GM19035 (cell line): Measurements from ENCODE around the gene IL17F.

ENCODE experiments used
- ATAC-seq: cut with Tn5 transposase; IDR thresholded peaks from one replicate; pipeline ENCODE4 v1.9.1; 2021; ENCODE audit not compliant: unreplicated experiment

Gene IL17F

GRCh38 chr6:52244400-52244799, at the start of gene IL17F:
TSS of gene IL17F (minus strand) at chr6:52244500. CDS start at chr6:52244429, 71 bp downstream.
- ATAC-seq, result no peak

GRCh38 chr6:52293067-52293466, 48.8 kb upstream of the IL17F start:
- no peak for ATAC-seq

- ATAC-seq, result no peak
These were observed 44.5 kb upstream of the IL17F start for GRCh38 chr6:52288841-52289240.

- no peak for ATAC-seq
These were observed 43.9 kb upstream of the IL17F start for GRCh38 chr6:52288216-52288615.

- ATAC-seq, result no peak
These were observed 42.6 kb upstream of the IL17F start for GRCh38 chr6:52286798-52287432.

DNA sequence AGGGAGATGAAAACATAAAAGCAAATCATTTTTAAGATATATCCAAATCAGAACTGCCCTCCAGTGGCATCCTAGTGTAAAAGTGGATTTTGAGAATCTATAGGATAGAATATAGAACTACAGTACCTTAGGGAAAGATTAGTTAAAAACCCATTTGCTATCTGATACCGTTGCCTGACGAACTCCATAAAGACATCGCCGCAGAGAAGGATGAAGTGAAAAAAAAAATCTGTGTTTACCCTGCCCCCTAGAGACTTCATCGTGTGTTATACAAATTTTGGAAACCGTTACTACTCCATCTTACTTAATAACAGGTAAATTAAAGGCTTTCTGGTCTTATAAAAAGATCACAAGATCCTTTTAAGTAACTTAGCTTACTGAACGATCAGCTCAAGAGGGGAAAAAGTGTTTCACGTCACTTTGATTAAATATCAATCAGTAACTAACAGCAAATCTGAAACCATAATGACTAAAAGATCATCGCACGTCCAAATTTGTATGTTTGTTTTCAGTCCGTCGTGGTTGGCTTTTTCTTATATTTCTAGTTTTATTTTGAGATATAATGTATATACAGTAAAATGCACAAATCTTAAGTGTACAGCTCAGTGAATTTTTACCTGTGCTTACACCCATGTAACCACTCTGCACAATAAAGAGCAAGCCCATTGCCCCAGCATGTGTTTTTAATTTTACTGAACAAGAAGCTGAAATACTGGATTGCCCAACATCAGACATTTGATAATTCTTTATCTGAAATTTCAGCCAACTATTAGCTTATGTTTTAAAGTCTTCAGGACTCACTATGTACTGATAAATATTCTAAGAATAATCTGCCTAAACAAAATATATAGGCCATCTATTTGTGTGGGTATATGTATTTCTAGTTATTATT, 41.1 kb upstream of the IL17F start:
- no peak for ATAC-seq

GRCh38 chr6:52284460-52285176, 40.3 kb upstream of the IL17F start, which contains the start of gene MCM3:
TSS of gene MCM3 (minus strand) at chr6:52284742. CDS start at chr6:52284674, 68 bp downstream.
- ATAC-seq, result peak; percentile 98

- peak; percentile 7 for ATAC-seq
These were observed 39.8 kb upstream of the IL17F start for GRCh38 chr6:52284131-52284459.

- no peak for ATAC-seq
These were observed 38.8 kb upstream of the IL17F start for GRCh38 chr6:52283111-52283510.

- no peak for ATAC-seq
These were observed 31.8 kb upstream of the IL17F start for GRCh38 chr6:52276130-52276529.

DNA sequence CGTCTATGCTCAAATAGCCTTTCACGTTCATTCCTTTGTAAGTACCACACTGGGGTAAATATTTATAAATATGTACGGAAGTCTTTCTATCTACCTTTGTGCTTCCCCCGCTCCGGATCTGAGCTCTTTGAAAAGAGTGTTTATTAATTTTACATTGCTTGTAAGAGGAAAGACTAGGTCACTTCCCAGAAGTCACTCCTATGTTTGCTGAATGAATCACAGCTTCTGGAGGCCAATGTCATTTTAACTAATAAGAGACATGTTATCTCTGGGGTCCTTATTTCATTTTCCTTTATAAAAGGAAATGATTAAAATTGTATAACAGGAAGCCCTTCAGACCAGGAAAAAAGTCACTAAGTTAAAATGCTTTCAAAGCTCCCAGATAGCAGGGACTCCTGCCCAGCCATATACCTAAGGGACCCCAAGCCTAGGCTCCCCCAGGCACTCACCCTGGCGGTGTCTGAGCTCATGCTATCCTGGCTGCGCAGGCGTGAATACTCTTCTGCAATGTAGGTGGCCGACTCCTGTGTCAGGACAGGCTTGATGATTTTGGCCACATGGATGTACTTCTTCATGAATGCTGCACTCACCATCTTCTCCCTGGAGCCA, 27.7 kb upstream of the IL17F start:
- no peak for ATAC-seq

GRCh38 chr6:52263709-52264540, 19.6 kb upstream of the IL17F start:
- ATAC-seq, result peak; percentile 69

DNA sequence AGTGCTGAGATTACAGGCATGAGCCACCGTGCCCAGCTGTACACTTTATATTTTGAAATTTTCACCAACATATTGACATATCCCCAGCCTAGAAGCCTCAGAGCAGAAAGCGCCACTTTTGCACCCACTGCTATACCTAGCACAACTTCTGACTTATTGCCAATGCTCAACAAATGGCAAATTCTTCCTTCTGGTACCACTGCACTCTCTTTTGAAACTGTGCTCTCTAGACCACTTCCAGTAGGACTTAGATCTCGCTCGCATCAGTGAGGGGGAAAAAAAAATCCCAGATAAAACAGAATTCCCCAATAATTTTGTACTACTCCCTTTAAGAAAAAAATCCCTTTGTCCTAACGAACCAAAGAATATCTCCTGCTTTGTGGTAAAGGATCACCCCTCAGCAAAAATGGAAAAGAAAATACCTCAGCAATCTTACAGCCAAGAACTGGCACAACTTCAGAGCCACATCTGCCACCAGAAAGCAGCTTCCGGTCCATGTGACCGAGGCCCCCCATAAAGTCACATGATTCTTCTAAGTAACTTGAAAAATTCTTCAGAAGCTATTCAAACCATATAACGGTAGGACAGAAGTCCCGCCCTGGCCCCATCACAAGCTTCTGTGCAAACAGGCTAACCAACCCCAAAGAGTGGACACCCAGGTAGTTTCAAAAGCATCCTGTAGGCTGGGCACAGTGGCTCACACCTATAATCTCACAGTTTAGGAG, 18.5 kb upstream of the IL17F start:
- no peak for ATAC-seq

DNA sequence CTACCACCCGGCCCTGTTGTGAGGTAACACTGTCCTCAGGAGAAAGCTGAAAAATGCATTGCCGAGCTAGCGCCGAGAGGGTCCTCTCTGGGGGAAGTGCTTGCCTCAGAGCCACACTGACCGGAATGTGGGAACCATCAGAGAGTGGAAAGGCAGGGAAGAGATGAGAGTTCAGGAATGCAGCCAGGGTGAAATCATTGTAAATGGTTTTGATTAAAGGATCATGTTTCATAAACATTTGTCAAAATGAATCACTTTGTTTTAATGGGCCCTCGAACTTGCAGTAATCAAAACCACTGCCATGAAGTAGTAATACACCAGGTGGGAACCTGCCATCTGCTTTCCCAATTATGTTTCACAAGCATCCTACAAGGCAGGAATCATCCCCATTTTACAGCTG, 16.9 kb upstream of the IL17F start:
- ATAC-seq, result no peak

DNA sequence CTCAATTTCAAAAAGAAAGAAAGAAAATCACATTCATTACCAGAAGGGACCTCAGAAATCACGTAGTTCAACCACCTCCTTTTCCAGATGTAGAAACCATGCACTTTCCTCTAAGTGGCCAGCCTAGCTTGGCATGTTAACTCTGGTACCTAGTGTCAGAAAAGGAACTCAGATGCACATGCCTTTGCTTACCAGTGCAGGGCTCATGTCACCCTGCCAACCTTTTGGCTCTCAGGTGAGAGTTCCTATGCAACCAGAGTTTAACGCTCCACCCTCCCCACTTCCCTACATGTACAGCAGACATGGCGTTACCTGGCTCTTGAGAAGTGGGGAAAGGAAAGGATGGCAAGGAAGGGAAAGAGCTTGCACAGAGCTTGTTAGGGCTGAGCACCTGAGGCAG, 16.3 kb upstream of the IL17F start:
- no peak for ATAC-seq

GRCh38 chr6:52255434-52255833, 11.1 kb upstream of the IL17F start:
- ATAC-seq, result no peak

DNA sequence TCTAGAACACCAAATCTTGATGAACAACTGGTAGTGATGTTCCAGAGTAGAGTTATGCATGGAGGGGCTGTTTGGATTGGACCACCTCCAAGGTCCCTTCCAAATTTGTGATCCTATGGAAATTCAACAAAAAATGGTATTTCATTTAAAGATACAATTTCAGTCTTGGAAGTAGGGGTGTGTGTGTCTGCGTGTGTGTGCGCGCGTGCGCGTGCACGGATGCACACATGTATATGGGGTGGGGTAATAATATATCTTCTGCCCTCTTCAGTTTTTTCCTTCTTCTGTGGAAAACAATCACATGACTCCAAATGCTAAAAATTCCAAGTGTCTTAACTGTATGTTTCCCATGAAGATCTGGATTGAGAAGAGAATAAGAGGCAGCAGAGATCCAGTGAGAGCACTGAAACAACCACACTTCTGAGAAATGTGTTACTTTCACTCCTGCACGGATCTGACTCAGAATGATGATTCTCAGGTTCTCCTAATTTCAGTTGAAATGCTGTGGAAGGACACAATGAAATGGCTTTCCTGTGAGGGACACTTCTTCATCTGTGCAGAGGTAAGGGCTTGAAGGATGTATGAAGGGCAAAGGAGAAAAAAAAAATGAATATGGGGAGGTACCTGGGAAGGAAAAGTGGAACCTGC, 10.6 kb upstream of the IL17F start:
- ATAC-seq, result no peak

DNA sequence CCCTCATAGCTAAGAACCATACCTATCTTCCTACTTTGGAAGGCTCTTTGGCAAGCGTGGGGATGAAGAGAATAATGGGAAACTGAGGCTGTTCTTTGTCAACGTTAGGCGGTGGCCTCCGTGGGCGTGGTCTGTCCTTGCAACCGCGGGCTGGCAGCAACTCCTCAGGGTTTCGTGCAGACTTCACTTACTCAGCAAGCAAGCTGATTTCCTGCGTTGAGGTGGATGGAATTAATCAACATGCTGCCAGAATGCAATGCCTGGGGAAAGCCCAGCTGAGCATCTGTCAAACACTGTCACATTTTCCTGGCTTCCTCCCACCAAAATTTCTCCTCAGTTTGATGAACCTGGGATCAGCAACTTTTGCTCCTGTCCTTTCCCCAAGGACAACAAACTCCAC, 9.2 kb upstream of the IL17F start:
- ATAC-seq, result no peak

DNA sequence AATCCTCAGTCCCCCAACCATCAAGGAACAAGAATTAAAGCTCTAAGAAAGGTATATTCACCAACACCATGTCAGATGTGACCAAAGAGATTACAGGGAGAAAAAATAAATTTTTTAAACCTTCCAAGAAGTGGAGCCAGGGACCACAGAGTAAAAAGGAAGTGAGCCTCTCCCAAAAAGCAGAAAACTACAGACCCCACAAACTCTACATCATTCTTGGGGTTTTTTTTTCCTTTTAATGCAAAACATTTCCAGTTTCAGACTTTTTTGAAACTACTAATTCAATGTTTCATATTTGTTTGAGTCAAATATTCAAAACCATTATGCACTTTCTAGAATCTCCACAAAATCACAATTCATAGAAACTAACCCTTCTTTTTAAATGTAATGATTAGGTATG, 6.8 kb upstream of the IL17F start:
- ATAC-seq, result no peak
